OCI-LY7 (cell line): Measurements from ENCODE around the gene EPN1. TPM values are rescaled to one million over a fixed set of nuclear protein-coding genes. Genes with fewer than 3 reads are reported as not detected.

ENCODE experiments used
- BruUV-seq: library from RNA; stranded (reverse); fragments of 400-500 nt; replicated peaks from 2 replicates; lab custom pipeline; 2021; lab: Mats Ljungman, UMichigan
- CTCF ChIA-PET: fragments of 300-600 bp; sonication (Branson Sonifier 250); formaldehyde crosslinking; loops from one replicate; lab custom pipeline; 2022; ENCODE audit warnings: antibody characterized with exemption; ENCODE audit not compliant: unreplicated experiment; lab: Charles Lee
- POLR2A ChIA-PET: fragments of 300-600 bp; sonication (Branson Sonifier 250); formaldehyde crosslinking; loops from one replicate; lab custom pipeline; 2022; ENCODE audit warnings: antibody characterized with exemption; lab: Charles Lee
- DNase-seq: peaks from one replicate; pipeline ENCODE4 v3.0.0-alpha.2; 2015; ENCODE audit warnings: low spot score
- H2AFZ ChIP-seq: fragments of 200-600 bp; sonication (generic), shearing (Covaris generic); 2 replicates; pipeline ENCODE4 v1.6.1; 2014; ENCODE audit warnings: mild to moderate bottlenecking, antibody characterized with exemption, low read length, moderate library complexity
- H3K27ac ChIP-seq: fragments of 200-600 bp; sonication (generic); 2 replicates; pipeline ENCODE4 v1.5.1; 2014; ENCODE audit warnings: mixed run types, low read depth, mild to moderate bottlenecking, moderate library complexity, low read length, inconsistent platforms; ENCODE audit not compliant: poor library complexity, severe bottlenecking
- H3K36me3 ChIP-seq: fragments of 200-600 bp; sonication (generic); 2 replicates; pipeline ENCODE4 v1.6.1; 2014; ENCODE audit warnings: mild to moderate bottlenecking, antibody characterized with exemption, low read length, moderate library complexity, mixed read lengths; ENCODE audit not compliant: insufficient read depth
- H3K4me1 ChIP-seq: fragments of 200-600 bp; sonication (generic); 2 replicates; pipeline ENCODE4 v1.5.1; 2014; ENCODE audit warnings: mild to moderate bottlenecking, low read length; ENCODE audit not compliant: insufficient read depth, poor library complexity, severe bottlenecking
- H3K4me2 ChIP-seq: fragments of 200-600 bp; sonication (generic); 2 replicates; pipeline ENCODE4 v1.6.1; 2014; ENCODE audit warnings: mild to moderate bottlenecking, low read length
- H3K4me3 ChIP-seq: fragments of 200-600 bp; sonication (generic); 2 replicates; pipeline ENCODE4 v1.5.1; 2014; ENCODE audit warnings: mild to moderate bottlenecking, low read depth, low read length; ENCODE audit not compliant: poor library complexity, severe bottlenecking
- H3K79me2 ChIP-seq: fragments of 200-600 bp; sonication (generic); 2 replicates; pipeline ENCODE4 v1.6.1; 2016; ENCODE audit warnings: low read depth, mild to moderate bottlenecking, low read length, moderate library complexity, mixed read lengths; ENCODE audit not compliant: insufficient read depth
- H3K9me2 ChIP-seq: fragments of 200-600 bp; sonication (generic); 2 replicates; pipeline ENCODE4 v1.6.1; 2016; ENCODE audit warnings: mild to moderate bottlenecking, low read length, mixed read lengths; ENCODE audit not compliant: insufficient read depth
- H3K9me3 ChIP-seq: fragments of 200-600 bp; sonication (generic); 2 replicates; pipeline ENCODE4 v1.6.1; 2014; ENCODE audit warnings: mild to moderate bottlenecking, mixed run types, low read length, mixed read lengths
- H4K20me1 ChIP-seq: fragments of 200-600 bp; sonication (generic); 2 replicates; pipeline ENCODE4 v1.6.1; 2014; ENCODE audit warnings: mild to moderate bottlenecking, antibody characterized with exemption, low read length, moderate library complexity, mixed read lengths; ENCODE audit not compliant: insufficient read depth
- EZH2phosphoT487 ChIP-seq: fragments of 200-600 bp; sonication (generic); IDR thresholded peaks from 2 replicates; pipeline ENCODE4 v1.6.1; 2018; ENCODE audit warnings: low read depth, borderline replicate concordance, mild to moderate bottlenecking, mixed run types, antibody characterized with exemption, low read length, moderate library complexity, mixed read lengths
- intact Hi-C: fragments of 100-400 bp; cut with micrococcal nuclease; formaldehyde crosslinking; loops from one replicate; pipeline ENCODE4 v1.10.0; 2022; ENCODE audit not compliant: unreplicated experiment
- total RNA-seq, 2 experiments: library from RNA; depleted of rRNA in 1 of 2; stranded (reverse); fragments of >200 nt in 1 of 2; shearing (Covaris generic) in 1 of 2; gene quantifications; 2 replicates each; pipeline ENCODE4 v1.2.3, GENCODE V29; 2014 to 2022
- TF ChIP-seq, protein P1 (sequence below): fragments of 200-600 bp; sonication (generic); conservative IDR thresholded peaks from 2 replicates; pipeline ENCODE4 v1.5.1; 2014; ENCODE audit warnings: mild to moderate bottlenecking, antibody characterized with exemption, low read length, moderate library complexity, mixed read lengths

EPN1 gene
- total RNA-seq, 2 experiments from 2014 or later, result 40.5 to 120 TPM

DNA sequence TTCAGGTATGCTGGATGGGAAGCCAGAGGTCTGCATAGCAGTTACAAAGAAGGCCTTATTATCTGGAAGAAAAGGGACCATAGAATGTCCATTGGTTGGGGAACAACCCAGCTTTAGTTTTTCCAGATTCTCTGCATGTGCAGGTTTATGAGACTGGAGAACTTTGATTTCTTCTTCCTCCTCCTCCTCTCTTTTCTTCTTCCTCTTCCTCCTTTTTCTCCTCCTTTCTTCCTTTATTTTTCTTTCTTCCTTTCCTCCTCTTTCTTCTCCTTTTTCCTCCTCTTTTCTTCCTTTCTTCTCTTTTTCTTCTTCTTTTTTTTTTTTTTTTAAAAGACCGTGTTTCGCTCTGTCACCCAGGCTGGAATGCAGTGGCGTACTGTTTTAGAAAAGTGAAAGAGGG, 30.9 kb downstream of the EPN1 start:
- CTCF ChIA-PET, result no interaction called here
- no peak overlapping the region for H3K27ac ChIP-seq
- H3K9me2 ChIP-seq, result no peaks in the 10 kb centered on the region
- no peaks in the 10 kb centered on the region for H3K9me3 ChIP-seq
- POLR2A ChIA-PET, result interaction anchor here (0.7 kb wide), 1 partner anchor 308 kb away, joined by 11 read pairs; no protein-coding TSS in a partner anchor
- H3K4me1 ChIP-seq, result no peaks in the 10 kb centered on the region
- no peak overlapping the region for H2AFZ ChIP-seq
- peaks cover 34% of the 10 kb centered on the region for H3K36me3 ChIP-seq
- no peak overlapping the region for H3K4me2 ChIP-seq
- H3K4me3 ChIP-seq, result no peak overlapping the region
- TF ChIP-seq EZH2phosphoT487, result no peak
- TF ChIP-seq, protein P1, sequence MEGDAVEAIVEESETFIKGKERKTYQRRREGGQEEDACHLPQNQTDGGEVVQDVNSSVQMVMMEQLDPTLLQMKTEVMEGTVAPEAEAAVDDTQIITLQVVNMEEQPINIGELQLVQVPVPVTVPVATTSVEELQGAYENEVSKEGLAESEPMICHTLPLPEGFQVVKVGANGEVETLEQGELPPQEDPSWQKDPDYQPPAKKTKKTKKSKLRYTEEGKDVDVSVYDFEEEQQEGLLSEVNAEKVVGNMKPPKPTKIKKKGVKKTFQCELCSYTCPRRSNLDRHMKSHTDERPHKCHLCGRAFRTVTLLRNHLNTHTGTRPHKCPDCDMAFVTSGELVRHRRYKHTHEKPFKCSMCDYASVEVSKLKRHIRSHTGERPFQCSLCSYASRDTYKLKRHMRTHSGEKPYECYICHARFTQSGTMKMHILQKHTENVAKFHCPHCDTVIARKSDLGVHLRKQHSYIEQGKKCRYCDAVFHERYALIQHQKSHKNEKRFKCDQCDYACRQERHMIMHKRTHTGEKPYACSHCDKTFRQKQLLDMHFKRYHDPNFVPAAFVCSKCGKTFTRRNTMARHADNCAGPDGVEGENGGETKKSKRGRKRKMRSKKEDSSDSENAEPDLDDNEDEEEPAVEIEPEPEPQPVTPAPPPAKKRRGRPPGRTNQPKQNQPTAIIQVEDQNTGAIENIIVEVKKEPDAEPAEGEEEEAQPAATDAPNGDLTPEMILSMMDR, result no peak
- BruUV-seq, result no TSS peak
- intact Hi-C loops, result no loop called here
- no peak for DNase-seq
- H3K79me2 ChIP-seq, result no peaks in the 10 kb centered on the region
- no peaks in the 10 kb centered on the region for H4K20me1 ChIP-seq

DNA sequence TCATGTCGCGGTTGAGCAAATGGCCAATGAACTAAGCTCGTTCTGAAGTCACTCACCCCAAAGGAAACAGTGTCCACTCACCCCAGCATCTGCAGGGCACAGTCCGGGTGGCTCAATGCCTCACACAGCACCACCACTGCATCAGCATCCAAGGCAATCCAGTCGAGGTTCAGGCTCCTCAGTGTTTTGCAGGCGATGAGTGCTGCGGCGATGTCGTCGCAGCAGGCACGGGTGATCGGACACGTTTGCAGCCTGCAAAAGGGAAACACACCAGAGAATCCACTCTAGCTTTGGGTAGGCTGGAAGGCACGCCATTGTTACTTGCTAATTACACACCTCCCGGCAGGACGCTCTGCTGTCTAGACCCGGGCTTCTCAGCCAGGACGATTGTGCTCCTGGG, 36.7 kb downstream of the EPN1 start:
- no TSS peak for BruUV-seq
- H3K9me3 ChIP-seq, result 0 out of 2 replicates have a peak, but pooled peaks cover 4% of the 10 kb centered on the region
- no peaks in the 10 kb centered on the region for H3K36me3 ChIP-seq
- H2AFZ ChIP-seq, result no peak overlapping the region
- ChIA-PET POLR2A (no interaction called here), CTCF (no interaction called here)
- H3K9me2 ChIP-seq, result no peaks in the 10 kb centered on the region
- no peak overlapping the region for H3K4me2 ChIP-seq
- H3K27ac ChIP-seq, result no peak overlapping the region
- no peaks in the 10 kb centered on the region for H3K4me1 ChIP-seq
- no peaks in the 10 kb centered on the region for H4K20me1 ChIP-seq
- H3K4me3 ChIP-seq, result no peak overlapping the region
- H3K79me2 ChIP-seq, result no peaks in the 10 kb centered on the region
- intact Hi-C loops, result no loop called here
- no peak for DNase-seq
- TF ChIP-seq EZH2phosphoT487, result no peak
- TF ChIP-seq, protein P1, result no peak

DNA sequence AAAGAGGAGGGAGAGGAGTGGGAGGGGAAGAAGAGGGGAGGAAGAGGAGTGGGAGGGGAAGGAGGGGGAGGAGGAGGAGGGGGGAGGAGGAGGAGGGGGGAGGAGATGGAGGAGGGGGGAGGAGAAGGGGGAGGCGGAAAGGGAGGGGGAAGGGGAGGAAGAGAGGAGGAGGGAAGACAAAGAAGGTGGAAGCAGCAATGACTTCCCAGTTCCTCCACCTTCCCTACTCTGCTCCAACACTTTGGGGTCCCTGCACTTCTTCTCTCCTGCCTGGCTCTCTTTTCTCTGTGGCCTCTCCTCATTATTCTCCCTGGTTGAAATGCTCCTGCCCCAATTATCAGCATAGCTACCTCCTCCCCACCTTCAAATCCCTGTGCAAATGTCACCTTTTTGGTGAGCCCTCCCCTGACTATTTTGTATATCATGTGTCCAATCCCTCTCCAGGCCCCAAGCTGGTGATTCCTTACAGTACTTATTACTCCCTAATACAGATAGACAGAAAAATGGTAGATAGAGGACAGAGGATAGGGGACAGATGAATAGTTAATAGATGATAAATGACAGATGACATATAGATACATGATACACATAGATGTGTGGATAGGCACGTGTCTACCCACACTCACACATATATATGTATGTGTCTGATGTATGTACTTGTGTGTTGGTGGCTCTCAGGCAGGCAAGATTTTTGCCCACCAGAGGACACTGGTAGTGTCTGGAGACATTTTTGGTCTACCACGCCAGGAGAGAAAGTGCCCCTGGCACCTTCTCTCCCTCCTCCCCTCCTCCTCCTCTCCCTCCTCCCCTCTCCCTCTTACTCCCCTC, 38.0 kb downstream of the EPN1 start:
- no TSS peak for BruUV-seq
- CTCF ChIA-PET, result no interaction called here

More for the DNA sequence above, 38.0 kb downstream of the EPN1 start:
- intact Hi-C loops, result no loop called here
- H2AFZ ChIP-seq, result no peak overlapping the region
- no peak overlapping the region for H3K4me2 ChIP-seq
- H3K4me1 ChIP-seq, result no peaks in the 10 kb centered on the region
- TF ChIP-seq EZH2phosphoT487, result no peak
- TF ChIP-seq, protein P1, result no peak
- H3K36me3 ChIP-seq, result no peaks in the 10 kb centered on the region
- H3K4me3 ChIP-seq, result no peak overlapping the region
- H3K9me2 ChIP-seq, result no peaks in the 10 kb centered on the region
- 0 out of 2 replicates have a peak, but pooled peaks cover 4% of the 10 kb centered on the region for H3K9me3 ChIP-seq
- no peaks in the 10 kb centered on the region for H4K20me1 ChIP-seq
- no peak for DNase-seq
- H3K79me2 ChIP-seq, result no peaks in the 10 kb centered on the region
- POLR2A ChIA-PET, result no interaction called here
- no peak overlapping the region for H3K27ac ChIP-seq
